SK-N-SH (cell line): ENCODE results near the gene DHRSX.

Experiments used
- RXRA ChIP-seq: IDR thresholded peaks from 2 replicates; pipeline ENCODE4 v1.4.0; 2012; ENCODE audit warnings: low read depth, mild to moderate bottlenecking, borderline replicate concordance
- TF ChIP-seq, protein P1 (sequence below): IDR thresholded peaks from 2 replicates; pipeline ENCODE4 v1.6.1; 2012; ENCODE audit warnings: mild to moderate bottlenecking, low read depth, low read length, moderate library complexity

DNA sequence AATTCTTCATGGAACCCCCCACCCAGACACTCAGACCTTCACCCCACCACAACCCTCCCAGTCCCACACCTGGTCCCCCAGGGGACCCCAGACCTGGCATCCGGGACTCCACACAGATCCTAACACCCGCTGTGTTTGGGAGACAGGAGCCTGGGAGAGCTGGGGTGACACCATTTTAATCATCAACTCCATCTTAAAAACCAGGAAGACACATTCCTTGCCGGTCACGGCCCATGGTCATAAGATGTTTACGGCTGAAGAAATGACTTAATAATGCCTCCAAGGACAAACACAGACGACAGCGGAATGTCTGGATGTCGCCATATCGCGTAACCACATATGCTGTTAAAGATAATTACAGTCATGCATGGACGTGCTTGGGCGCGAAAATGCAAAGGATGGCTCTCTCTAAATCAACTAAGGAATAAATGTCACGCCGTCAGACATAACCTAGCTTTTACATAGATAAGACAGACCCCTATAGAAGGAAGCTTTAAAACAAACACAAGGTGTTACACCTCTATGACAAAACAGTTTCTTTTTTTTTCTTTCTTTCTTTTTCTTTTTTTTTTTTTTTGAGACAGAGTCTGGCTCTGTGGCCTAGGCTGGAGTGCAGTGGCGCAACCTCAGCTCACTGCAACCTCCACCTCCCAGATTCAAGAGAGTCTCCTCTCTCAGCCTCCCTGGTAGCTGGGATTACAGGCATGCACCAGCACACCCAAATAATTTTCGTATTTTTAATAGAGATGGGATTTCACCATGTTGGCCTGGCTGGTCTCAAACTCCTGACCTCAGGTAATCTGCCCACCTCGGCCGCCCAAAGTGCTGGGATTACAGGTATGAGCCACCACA, 2.1 kb upstream of the DHRSX start:
- TF ChIP-seq, protein P1, sequence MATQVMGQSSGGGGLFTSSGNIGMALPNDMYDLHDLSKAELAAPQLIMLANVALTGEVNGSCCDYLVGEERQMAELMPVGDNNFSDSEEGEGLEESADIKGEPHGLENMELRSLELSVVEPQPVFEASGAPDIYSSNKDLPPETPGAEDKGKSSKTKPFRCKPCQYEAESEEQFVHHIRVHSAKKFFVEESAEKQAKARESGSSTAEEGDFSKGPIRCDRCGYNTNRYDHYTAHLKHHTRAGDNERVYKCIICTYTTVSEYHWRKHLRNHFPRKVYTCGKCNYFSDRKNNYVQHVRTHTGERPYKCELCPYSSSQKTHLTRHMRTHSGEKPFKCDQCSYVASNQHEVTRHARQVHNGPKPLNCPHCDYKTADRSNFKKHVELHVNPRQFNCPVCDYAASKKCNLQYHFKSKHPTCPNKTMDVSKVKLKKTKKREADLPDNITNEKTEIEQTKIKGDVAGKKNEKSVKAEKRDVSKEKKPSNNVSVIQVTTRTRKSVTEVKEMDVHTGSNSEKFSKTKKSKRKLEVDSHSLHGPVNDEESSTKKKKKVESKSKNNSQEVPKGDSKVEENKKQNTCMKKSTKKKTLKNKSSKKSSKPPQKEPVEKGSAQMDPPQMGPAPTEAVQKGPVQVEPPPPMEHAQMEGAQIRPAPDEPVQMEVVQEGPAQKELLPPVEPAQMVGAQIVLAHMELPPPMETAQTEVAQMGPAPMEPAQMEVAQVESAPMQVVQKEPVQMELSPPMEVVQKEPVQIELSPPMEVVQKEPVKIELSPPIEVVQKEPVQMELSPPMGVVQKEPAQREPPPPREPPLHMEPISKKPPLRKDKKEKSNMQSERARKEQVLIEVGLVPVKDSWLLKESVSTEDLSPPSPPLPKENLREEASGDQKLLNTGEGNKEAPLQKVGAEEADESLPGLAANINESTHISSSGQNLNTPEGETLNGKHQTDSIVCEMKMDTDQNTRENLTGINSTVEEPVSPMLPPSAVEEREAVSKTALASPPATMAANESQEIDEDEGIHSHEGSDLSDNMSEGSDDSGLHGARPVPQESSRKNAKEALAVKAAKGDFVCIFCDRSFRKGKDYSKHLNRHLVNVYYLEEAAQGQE = no peak
- no peak for TF ChIP-seq RXRA
